Astrocyte (in vitro differentiated cells and primary cell): ENCODE data around the gene SPG21. TPM values are rescaled to one million over a fixed set of nuclear protein-coding genes. Genes with fewer than 3 reads are reported as not detected.

Experiments
- DNase-seq: peaks from one replicate; pipeline ENCODE4 v3.0.0-alpha.2; 2010; ENCODE audit warnings: low read depth
- FAIRE-seq: peaks from 2 replicates; lab custom pipeline; 2011; peaks lifted over from hg19 to GRCh38; lab: Jason Lieb, UNC
- H2AFZ ChIP-seq: 2 replicates; pipeline ENCODE4 v1.6.0; 2012; ENCODE audit warnings: low read depth, low read length, inconsistent platforms
- H3K27ac ChIP-seq: 2 replicates; pipeline ENCODE4 v1.5.1; 2011; ENCODE audit warnings: low read depth, low read length, inconsistent platforms
- H3K27me3 ChIP-seq: 2 replicates; pipeline ENCODE4 v1.6.0; 2011; ENCODE audit warnings: low read length, inconsistent platforms; ENCODE audit not compliant: insufficient read depth
- H3K36me3 ChIP-seq: 2 replicates; pipeline ENCODE4 v1.5.1; 2011; ENCODE audit warnings: low read length, inconsistent platforms; ENCODE audit not compliant: insufficient read depth
- H3K4me1 ChIP-seq: 2 replicates; pipeline ENCODE4 v1.5.1; 2011; ENCODE audit warnings: low read length, inconsistent platforms; ENCODE audit not compliant: insufficient read depth
- H3K4me2 ChIP-seq: 2 replicates; pipeline ENCODE4 v1.6.0; 2012; ENCODE audit warnings: low read length, inconsistent platforms
- H3K4me3 ChIP-seq: 2 replicates; pipeline ENCODE4 v1.5.1; 2011; ENCODE audit warnings: low read depth, mild to moderate bottlenecking, low read length, inconsistent platforms; ENCODE audit not compliant: insufficient read depth
- H3K79me2 ChIP-seq: 2 replicates; pipeline ENCODE4 v1.6.0; 2012; ENCODE audit warnings: mild to moderate bottlenecking, low read length, inconsistent platforms; ENCODE audit not compliant: insufficient read depth
- H3K9ac ChIP-seq: 2 replicates; pipeline ENCODE4 v1.6.0; 2012; ENCODE audit warnings: mild to moderate bottlenecking, low read length, inconsistent platforms
- H3K9me3 ChIP-seq: 2 replicates; pipeline ENCODE4 v1.5.1; 2012; ENCODE audit warnings: low read depth, mild to moderate bottlenecking, low read length, inconsistent platforms; ENCODE audit not compliant: insufficient read depth
- H4K20me1 ChIP-seq: 2 replicates; pipeline ENCODE4 v1.6.0; 2012; ENCODE audit warnings: low read length, inconsistent platforms; ENCODE audit not compliant: insufficient read depth
- H3K27ac Mint-ChIP-seq: one replicate; pipeline ENCODE4 v1.8.0; 2021; ENCODE audit warnings: mild to moderate bottlenecking, mixed read lengths; ENCODE audit not compliant: unreplicated experiment
- H3K27me3 Mint-ChIP-seq: one replicate; pipeline ENCODE4 v1.8.0; 2021; ENCODE audit warnings: low read depth, mixed read lengths; ENCODE audit not compliant: unreplicated experiment
- H3K36me3 Mint-ChIP-seq: one replicate; pipeline ENCODE4 v1.8.0; 2021; ENCODE audit warnings: low read depth, mixed read lengths; ENCODE audit not compliant: unreplicated experiment
- H3K4me1 Mint-ChIP-seq: one replicate; pipeline ENCODE4 v1.8.0; 2021; ENCODE audit warnings: low read depth, mixed read lengths; ENCODE audit not compliant: unreplicated experiment
- H3K4me3 Mint-ChIP-seq: one replicate; pipeline ENCODE4 v1.8.0; 2021; ENCODE audit warnings: mild to moderate bottlenecking, moderate library complexity, mixed read lengths; ENCODE audit not compliant: unreplicated experiment
- H3K9me3 Mint-ChIP-seq: one replicate; pipeline ENCODE4 v1.8.0; 2021; ENCODE audit warnings: mild to moderate bottlenecking, mixed read lengths; ENCODE audit not compliant: unreplicated experiment
- EZH2 ChIP-seq: IDR thresholded peaks from 2 replicates; pipeline ENCODE4 v1.6.1; 2012; ENCODE audit warnings: mild to moderate bottlenecking, low read length, inconsistent platforms; ENCODE audit not compliant: insufficient read depth
- total RNA-seq: library from RNA; stranded (reverse); gene quantifications from 2 replicates; pipeline ENCODE4 v1.2.1, GENCODE V29; 2021
- TF ChIP-seq, protein P1 (sequence below): IDR thresholded peaks from 2 replicates; pipeline ENCODE4 v1.5.1; 2011; ENCODE audit warnings: low read depth, mild to moderate bottlenecking, inconsistent platforms, low read length, moderate library complexity; ENCODE audit not compliant: insufficient read depth

Gene SPG21
- total RNA-seq, 1 donor from 2014 or later, result 60.2 TPM

DNA sequence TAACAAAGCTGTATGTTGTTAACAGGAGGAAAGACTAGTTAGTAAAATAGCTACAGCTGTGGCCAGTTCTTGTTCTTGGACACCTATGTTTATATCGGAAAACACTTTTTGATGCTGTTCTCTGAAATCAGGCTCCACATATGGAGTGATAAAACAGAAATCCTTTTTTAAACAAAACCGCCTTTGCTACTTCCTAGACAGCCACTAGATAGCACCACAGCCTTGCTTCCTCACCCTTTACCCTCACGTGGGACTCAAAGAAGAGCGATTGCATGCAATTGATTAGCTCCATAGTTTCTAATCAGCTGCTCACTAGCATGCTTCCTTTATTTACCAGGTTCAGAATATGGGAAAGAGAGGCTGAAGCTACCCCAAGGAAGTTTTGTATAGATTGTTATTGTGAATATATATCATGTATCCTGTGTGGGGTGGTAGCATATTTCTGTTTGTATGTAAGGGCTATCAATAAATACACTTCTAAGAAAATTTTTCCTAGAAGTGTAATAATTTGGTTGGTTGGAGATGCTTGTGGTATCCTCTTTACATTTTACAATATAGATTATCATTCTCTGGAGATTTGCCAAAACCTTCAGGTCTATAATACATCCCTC lies 44.0 kb upstream of the SPG21 start:
- TF ChIP-seq, protein P1, sequence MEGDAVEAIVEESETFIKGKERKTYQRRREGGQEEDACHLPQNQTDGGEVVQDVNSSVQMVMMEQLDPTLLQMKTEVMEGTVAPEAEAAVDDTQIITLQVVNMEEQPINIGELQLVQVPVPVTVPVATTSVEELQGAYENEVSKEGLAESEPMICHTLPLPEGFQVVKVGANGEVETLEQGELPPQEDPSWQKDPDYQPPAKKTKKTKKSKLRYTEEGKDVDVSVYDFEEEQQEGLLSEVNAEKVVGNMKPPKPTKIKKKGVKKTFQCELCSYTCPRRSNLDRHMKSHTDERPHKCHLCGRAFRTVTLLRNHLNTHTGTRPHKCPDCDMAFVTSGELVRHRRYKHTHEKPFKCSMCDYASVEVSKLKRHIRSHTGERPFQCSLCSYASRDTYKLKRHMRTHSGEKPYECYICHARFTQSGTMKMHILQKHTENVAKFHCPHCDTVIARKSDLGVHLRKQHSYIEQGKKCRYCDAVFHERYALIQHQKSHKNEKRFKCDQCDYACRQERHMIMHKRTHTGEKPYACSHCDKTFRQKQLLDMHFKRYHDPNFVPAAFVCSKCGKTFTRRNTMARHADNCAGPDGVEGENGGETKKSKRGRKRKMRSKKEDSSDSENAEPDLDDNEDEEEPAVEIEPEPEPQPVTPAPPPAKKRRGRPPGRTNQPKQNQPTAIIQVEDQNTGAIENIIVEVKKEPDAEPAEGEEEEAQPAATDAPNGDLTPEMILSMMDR, result peak; percentile 55
- no peak for TF ChIP-seq EZH2
- peaks cover 5% of the 10 kb centered on the region for H3K4me1 ChIP-seq
- peaks cover 3% of the 10 kb centered on the region for H3K27me3 ChIP-seq
- H3K36me3 ChIP-seq, result no peaks in the 10 kb centered on the region
- H3K4me2 ChIP-seq, result peak overlapping the region; percentile 9
- DNase-seq (peak; percentile 22), FAIRE-seq (no peak)
- no peaks in the 10 kb centered on the region for H4K20me1 ChIP-seq
- Mint-ChIP-seq H3K27ac (no peak overlapping the region), H3K9me3 (no peaks in the 10 kb centered on the region), H3K4me1 (no peaks in the 10 kb centered on the region), H3K36me3 (no peaks in the 10 kb centered on the region), H3K4me3 (no peak overlapping the region), H3K27me3 (peaks cover 10% of the 10 kb centered on the region)
- no peak overlapping the region for H3K4me3 ChIP-seq
- H3K79me2 ChIP-seq, result peaks cover 6% of the 10 kb centered on the region
- H3K9me3 ChIP-seq, result no peaks in the 10 kb centered on the region
- peak overlapping the region; percentile 5 for H2AFZ ChIP-seq
- H3K9ac ChIP-seq, result no peak overlapping the region
- H3K27ac ChIP-seq, result no peak overlapping the region

DNA sequence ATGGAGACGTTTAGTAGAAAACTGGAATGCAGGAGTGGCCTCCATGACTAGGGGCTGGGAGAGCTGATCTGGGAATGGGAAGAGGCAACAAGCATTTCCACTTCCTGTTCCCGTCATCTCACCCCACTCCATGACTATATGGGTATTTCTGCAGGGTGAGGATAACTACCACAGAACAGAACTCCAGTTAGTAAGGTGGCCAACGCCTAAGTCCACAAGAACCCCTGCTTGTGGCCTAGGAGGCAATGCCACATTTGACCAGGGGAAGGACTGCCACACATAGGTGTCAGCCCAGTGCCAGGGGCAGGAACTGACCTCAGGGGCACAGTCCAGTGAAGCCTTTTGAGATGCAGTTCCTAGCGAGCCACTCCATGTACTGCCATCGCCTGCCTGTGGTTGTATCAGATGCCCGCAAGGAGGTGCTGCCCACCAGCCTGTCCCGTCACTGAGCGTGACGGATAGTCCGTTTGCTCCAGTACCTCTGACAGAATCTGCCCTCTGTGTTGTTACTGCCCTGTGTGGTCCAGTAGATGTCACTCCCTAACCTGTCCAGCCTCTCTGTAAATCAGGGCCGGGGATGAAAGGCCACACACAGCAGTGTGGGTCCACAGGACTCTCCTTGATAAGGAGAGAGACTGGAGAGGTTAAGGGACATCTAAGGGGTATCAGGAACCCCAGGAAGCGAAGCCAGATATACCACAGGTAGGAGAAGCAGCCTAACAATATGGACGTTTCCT lies 43.3 kb upstream of the SPG21 start:
- peak overlapping the region; percentile 9 for H3K4me2 ChIP-seq

More for the DNA sequence above, 43.3 kb upstream of the SPG21 start:
- Mint-ChIP-seq H3K27me3 (peaks cover 10% of the 10 kb centered on the region), H3K4me3 (peak overlapping the region; percentile 15), H3K4me1 (peaks cover 5% of the 10 kb centered on the region), H3K27ac (no peak overlapping the region), H3K9me3 (no peaks in the 10 kb centered on the region), H3K36me3 (no peaks in the 10 kb centered on the region)
- H3K36me3 ChIP-seq, result no peaks in the 10 kb centered on the region
- H3K27ac ChIP-seq, result no peak overlapping the region
- peaks cover 5% of the 10 kb centered on the region for H3K4me1 ChIP-seq
- TF ChIP-seq EZH2, result no peak
- TF ChIP-seq, protein P1, result peak; percentile 70
- H2AFZ ChIP-seq, result peak overlapping the region; percentile 54
- peaks cover 14% of the 10 kb centered on the region for H3K79me2 ChIP-seq
- H3K9me3 ChIP-seq, result no peaks in the 10 kb centered on the region
- no peak for FAIRE-seq
- H3K27me3 ChIP-seq, result peaks cover 3% of the 10 kb centered on the region
- H3K9ac ChIP-seq, result no peak overlapping the region
- no peak overlapping the region for H3K4me3 ChIP-seq
- DNase-seq, result peak; percentile 39
- H4K20me1 ChIP-seq, result peaks cover 6% of the 10 kb centered on the region
